ENCODE data around the gene MAP3K7. TPM values are rescaled to one million over a fixed set of nuclear protein-coding genes. Genes with fewer than 3 reads are reported as not detected.
A peak's percentile ranks its signal among the peaks of the same experiment; 100 is the strongest.

The MAP3K7 gene
- polyA plus RNA-seq, 2 donors: 8.4 to 10.0 TPM

GRCh38 chr6:90604546-90604945 lies 17.7 kb upstream of the MAP3K7 start:
- H3K9me3 ChIP-seq (ENCODE audit: control insufficient read depth in 2 of 2, insufficient read depth in 1 of 2, low read depth in 1 of 2, low read length in 1 of 2): no peaks in the 10 kb centered on the region
- WGBS, 2 donors: 66 to 77% methylated on average over 1 of the region's 1 CpG
- no peak overlapping the region for H3K27ac ChIP-seq (ENCODE audit: low read depth in 2 of 2, low read length in 1 of 2)
- H3K27me3 ChIP-seq (ENCODE audit: control insufficient read depth in 1 of 2, insufficient read depth in 2 of 2, low read length in 2 of 2): no peaks in the 10 kb centered on the region
- no peaks in the 10 kb centered on the region for H3K36me3 ChIP-seq (ENCODE audit: control insufficient read depth in 2 of 2, insufficient read depth in 2 of 2, low read length in 1 of 2)
- no peak overlapping the region for H3K4me3 ChIP-seq (ENCODE audit: low read depth in 1 of 2, low read length in 2 of 2)
- no peaks in the 10 kb centered on the region for H3K4me1 ChIP-seq (ENCODE audit: control insufficient read depth in 2 of 2, insufficient read depth in 2 of 2, low read length in 1 of 2)

- Histone ChIP-seq H3K9me3 (ENCODE audit: control insufficient read depth in 2 of 2, insufficient read depth in 1 of 2, low read depth in 1 of 2, low read length in 1 of 2) (no peaks in the 10 kb centered on the region), H3K4me1 (ENCODE audit: control insufficient read depth in 2 of 2, insufficient read depth in 2 of 2, low read length in 1 of 2) (no peaks in the 10 kb centered on the region), H3K27ac (ENCODE audit: low read depth in 2 of 2, low read length in 1 of 2) (no peak overlapping the region), H3K36me3 (ENCODE audit: control insufficient read depth in 2 of 2, insufficient read depth in 2 of 2, low read length in 1 of 2) (no peaks in the 10 kb centered on the region), H3K27me3 (ENCODE audit: control insufficient read depth in 1 of 2, insufficient read depth in 2 of 2, low read length in 2 of 2) (no peaks in the 10 kb centered on the region), H3K4me3 (ENCODE audit: low read depth in 1 of 2, low read length in 2 of 2) (no peak overlapping the region)
- 74 to 76% methylated on average over 4 of the region's 4 CpGs for WGBS, 2 donors
Observed at GRCh38 chr6:90599151-90599550, 12.3 kb upstream of the MAP3K7 start.

GRCh38 chr6:90598192-90598951 lies 11.5 kb upstream of the MAP3K7 start:
- no peaks in the 10 kb centered on the region for H3K36me3 ChIP-seq (ENCODE audit: control insufficient read depth in 2 of 2, insufficient read depth in 2 of 2, low read length in 1 of 2)
- H3K4me1 ChIP-seq (ENCODE audit: control insufficient read depth in 2 of 2, insufficient read depth in 2 of 2, low read length in 1 of 2): no peaks in the 10 kb centered on the region
- H3K27me3 ChIP-seq (ENCODE audit: control insufficient read depth in 1 of 2, insufficient read depth in 2 of 2, low read length in 2 of 2): no peaks in the 10 kb centered on the region
- H3K4me3 ChIP-seq (ENCODE audit: low read depth in 1 of 2, low read length in 2 of 2): no peak overlapping the region
- no peaks in the 10 kb centered on the region for H3K9me3 ChIP-seq (ENCODE audit: control insufficient read depth in 2 of 2, insufficient read depth in 1 of 2, low read depth in 1 of 2, low read length in 1 of 2)
- no peak overlapping the region for H3K27ac ChIP-seq (ENCODE audit: low read depth in 2 of 2, low read length in 1 of 2)
- 77 to 80% methylated on average over 4 of the region's 4 CpGs for WGBS, 2 donors

DNA sequence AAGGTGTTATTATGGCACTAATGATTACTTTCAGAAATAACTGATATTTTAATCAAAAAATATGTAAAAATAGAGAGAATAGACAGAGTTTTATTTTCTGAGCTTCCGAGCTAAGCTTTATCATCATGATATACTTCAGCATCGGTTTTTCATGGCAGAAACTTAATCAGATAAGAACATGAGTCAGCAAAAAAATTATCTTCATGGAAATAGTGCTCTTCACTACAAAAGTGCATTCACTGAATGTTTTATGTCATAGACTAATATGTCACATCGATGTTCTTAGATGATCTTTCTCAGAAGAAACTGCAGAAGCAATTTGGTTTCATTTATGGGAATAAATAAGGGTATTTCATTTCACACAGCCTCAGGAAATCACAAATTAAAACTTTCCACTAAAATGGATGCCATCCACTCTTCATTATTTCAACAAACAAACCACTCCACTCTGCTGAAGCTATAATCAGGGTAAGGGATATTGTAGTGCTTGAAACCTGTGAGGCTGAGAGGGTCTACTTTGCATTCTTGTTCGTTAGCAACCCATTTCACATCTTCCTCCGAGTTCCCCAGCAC lies 10.2 kb upstream of the MAP3K7 start:
- Histone ChIP-seq H3K4me1 (ENCODE audit: control insufficient read depth in 2 of 2, insufficient read depth in 2 of 2, low read length in 1 of 2) (no peaks in the 10 kb centered on the region), H3K36me3 (ENCODE audit: control insufficient read depth in 2 of 2, insufficient read depth in 2 of 2, low read length in 1 of 2) (no peaks in the 10 kb centered on the region), H3K27me3 (ENCODE audit: control insufficient read depth in 1 of 2, insufficient read depth in 2 of 2, low read length in 2 of 2) (no peaks in the 10 kb centered on the region), H3K4me3 (ENCODE audit: low read depth in 1 of 2, low read length in 2 of 2) (no peak overlapping the region), H3K27ac (ENCODE audit: low read depth in 2 of 2, low read length in 1 of 2) (no peak overlapping the region), H3K9me3 (ENCODE audit: control insufficient read depth in 2 of 2, insufficient read depth in 1 of 2, low read depth in 1 of 2, low read length in 1 of 2) (no peaks in the 10 kb centered on the region)
- WGBS, 2 donors: 52 to 63% methylated on average over 5 of the region's 5 CpGs

DNA sequence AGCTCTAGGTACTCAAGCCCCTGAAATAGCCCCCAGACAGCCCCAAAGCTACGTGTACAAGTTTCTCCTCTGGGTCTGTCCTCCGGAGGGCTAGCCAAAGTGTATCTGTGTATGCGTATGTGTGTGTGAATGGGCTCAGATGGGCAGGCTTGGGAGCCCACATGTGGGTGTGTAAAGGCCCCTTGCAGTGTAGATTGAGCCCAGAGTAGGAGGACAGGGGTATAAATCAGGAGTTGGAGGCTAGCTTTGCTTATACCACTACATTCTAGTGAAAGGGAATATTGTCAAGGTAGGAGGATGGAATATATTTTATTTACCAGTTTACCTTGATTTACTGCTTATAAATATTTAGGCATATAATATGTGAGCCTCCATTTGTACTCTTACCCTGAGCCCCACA lies 9.0 kb upstream of the MAP3K7 start:
- no peak overlapping the region for H3K4me3 ChIP-seq (ENCODE audit: low read depth in 1 of 2, low read length in 2 of 2)
- WGBS, 2 donors: 59 to 67% methylated on average over 3 of the region's 3 CpGs
- H3K36me3 ChIP-seq (ENCODE audit: control insufficient read depth in 2 of 2, insufficient read depth in 2 of 2, low read length in 1 of 2): no peaks in the 10 kb centered on the region
- no peaks in the 10 kb centered on the region for H3K27me3 ChIP-seq (ENCODE audit: control insufficient read depth in 1 of 2, insufficient read depth in 2 of 2, low read length in 2 of 2)
- H3K27ac ChIP-seq (ENCODE audit: low read depth in 2 of 2, low read length in 1 of 2): no peak overlapping the region
- no peaks in the 10 kb centered on the region for H3K9me3 ChIP-seq (ENCODE audit: control insufficient read depth in 2 of 2, insufficient read depth in 1 of 2, low read depth in 1 of 2, low read length in 1 of 2)
- H3K4me1 ChIP-seq (ENCODE audit: control insufficient read depth in 2 of 2, insufficient read depth in 2 of 2, low read length in 1 of 2): no peaks in the 10 kb centered on the region

- no peaks in the 10 kb centered on the region for H3K27me3 ChIP-seq (ENCODE audit: control insufficient read depth in 1 of 2, insufficient read depth in 2 of 2, low read length in 2 of 2)
- peak overlapping the region; percentile 77 to 93 for H3K4me3 ChIP-seq (ENCODE audit: low read depth in 1 of 2, low read length in 2 of 2)
- H3K9me3 ChIP-seq (ENCODE audit: control insufficient read depth in 2 of 2, insufficient read depth in 1 of 2, low read depth in 1 of 2, low read length in 1 of 2): no peaks in the 10 kb centered on the region
- no peaks in the 10 kb centered on the region for H3K4me1 ChIP-seq (ENCODE audit: control insufficient read depth in 2 of 2, insufficient read depth in 2 of 2, low read length in 1 of 2)
- 0% methylated on average over 18 of the region's 18 CpGs for WGBS, 2 donors
- H3K27ac ChIP-seq (ENCODE audit: low read depth in 2 of 2, low read length in 1 of 2): peak overlapping the region; percentile 96 to 98
- H3K36me3 ChIP-seq (ENCODE audit: control insufficient read depth in 2 of 2, insufficient read depth in 2 of 2, low read length in 1 of 2): no peaks in the 10 kb centered on the region
Observed at GRCh38 chr6:90586546-90586835, 381 bp downstream of the MAP3K7 start.

GRCh38 chr6:90584636-90585255 lies 2.1 kb downstream of the MAP3K7 start:
- Histone ChIP-seq H3K4me1 (ENCODE audit: control insufficient read depth in 2 of 2, insufficient read depth in 2 of 2, low read length in 1 of 2) (no peaks in the 10 kb centered on the region), H3K27me3 (ENCODE audit: control insufficient read depth in 1 of 2, insufficient read depth in 2 of 2, low read length in 2 of 2) (no peaks in the 10 kb centered on the region), H3K27ac (ENCODE audit: low read depth in 2 of 2, low read length in 1 of 2) (no peak overlapping the region), H3K4me3 (ENCODE audit: low read depth in 1 of 2, low read length in 2 of 2) (no peak overlapping the region), H3K9me3 (ENCODE audit: control insufficient read depth in 2 of 2, insufficient read depth in 1 of 2, low read depth in 1 of 2, low read length in 1 of 2) (no peaks in the 10 kb centered on the region), H3K36me3 (ENCODE audit: control insufficient read depth in 2 of 2, insufficient read depth in 2 of 2, low read length in 1 of 2) (no peaks in the 10 kb centered on the region)
- WGBS, 2 donors: 77 to 87% methylated on average over 2 of the region's 2 CpGs

- H3K4me3 ChIP-seq (ENCODE audit: low read depth in 1 of 2, low read length in 2 of 2): no peak overlapping the region
- H3K27me3 ChIP-seq (ENCODE audit: control insufficient read depth in 1 of 2, insufficient read depth in 2 of 2, low read length in 2 of 2): no peaks in the 10 kb centered on the region
- no peaks in the 10 kb centered on the region for H3K9me3 ChIP-seq (ENCODE audit: control insufficient read depth in 2 of 2, insufficient read depth in 1 of 2, low read depth in 1 of 2, low read length in 1 of 2)
- no peaks in the 10 kb centered on the region for H3K36me3 ChIP-seq (ENCODE audit: control insufficient read depth in 2 of 2, insufficient read depth in 2 of 2, low read length in 1 of 2)
- no peaks in the 10 kb centered on the region for H3K4me1 ChIP-seq (ENCODE audit: control insufficient read depth in 2 of 2, insufficient read depth in 2 of 2, low read length in 1 of 2)
- H3K27ac ChIP-seq (ENCODE audit: low read depth in 2 of 2, low read length in 1 of 2): no peak overlapping the region
Observed at GRCh38 chr6:90583836-90584481, 2.9 kb downstream of the MAP3K7 start.

DNA sequence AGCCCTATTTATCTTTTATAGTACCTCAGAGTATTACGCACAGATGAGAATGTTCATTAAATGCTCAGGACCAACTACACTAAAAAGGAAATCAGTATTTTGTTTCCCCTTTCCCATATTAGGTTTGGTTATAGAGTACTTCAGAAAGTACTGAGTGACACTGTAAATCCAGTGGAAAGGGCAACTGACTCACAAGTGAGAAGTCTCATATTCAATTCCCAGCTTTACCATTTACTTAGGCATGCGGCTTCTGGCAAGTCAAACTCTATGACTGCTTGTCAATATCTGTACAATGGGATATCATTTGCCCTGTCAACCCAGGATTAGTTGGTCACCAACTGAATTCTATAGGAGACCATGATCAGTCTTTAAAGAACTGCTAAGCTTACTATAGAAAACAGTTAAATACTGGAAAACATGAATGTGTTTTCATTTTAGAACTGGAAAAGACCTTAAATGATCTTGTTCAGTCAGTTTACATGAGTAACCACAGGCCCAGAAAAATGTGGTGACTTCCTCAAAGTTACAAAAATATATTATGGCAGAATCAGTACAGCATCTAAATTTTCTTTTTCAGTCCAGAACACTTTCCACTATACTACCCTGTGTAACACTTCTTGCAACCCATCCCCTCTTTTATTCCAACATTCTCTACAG lies 3.6 kb downstream of the MAP3K7 start:
- no peak overlapping the region for H3K27ac ChIP-seq (ENCODE audit: low read depth in 2 of 2, low read length in 1 of 2)
- H3K36me3 ChIP-seq (ENCODE audit: control insufficient read depth in 2 of 2, insufficient read depth in 2 of 2, low read length in 1 of 2): no peaks in the 10 kb centered on the region
- H3K4me1 ChIP-seq (ENCODE audit: control insufficient read depth in 2 of 2, insufficient read depth in 2 of 2, low read length in 1 of 2): no peaks in the 10 kb centered on the region
- H3K4me3 ChIP-seq (ENCODE audit: low read depth in 1 of 2, low read length in 2 of 2): no peak overlapping the region
- H3K9me3 ChIP-seq (ENCODE audit: control insufficient read depth in 2 of 2, insufficient read depth in 1 of 2, low read depth in 1 of 2, low read length in 1 of 2): no peaks in the 10 kb centered on the region
- no peaks in the 10 kb centered on the region for H3K27me3 ChIP-seq (ENCODE audit: control insufficient read depth in 1 of 2, insufficient read depth in 2 of 2, low read length in 2 of 2)
- 89 to 97% methylated on average over 2 of the region's 2 CpGs for WGBS, 2 donors

Data from esophagus (tissue), 2 donors.